ENCODE measurements around the gene SEMA7A.
A peak's percentile ranks its signal among the peaks of the same experiment; 100 is the strongest.

The SEMA7A gene

GRCh38 chr15:74451861-74452835, 18.4 kb upstream of the SEMA7A start:
- no peak for DNase-seq

- no peak for DNase-seq
These were observed 17.6 kb upstream of the SEMA7A start for GRCh38 chr15:74451322-74451721.

GRCh38 chr15:74449643-74450205, 16.0 kb upstream of the SEMA7A start:
- DNase-seq: no peak

- no peak for DNase-seq
These were observed 15.3 kb upstream of the SEMA7A start for GRCh38 chr15:74449095-74449494.

GRCh38 chr15:74445816-74446763, 12.3 kb upstream of the SEMA7A start:
- no peak for DNase-seq

GRCh38 chr15:74444106-74445062, 10.6 kb upstream of the SEMA7A start:
- no peak for DNase-seq

GRCh38 chr15:74443100-74443909, 9.5 kb upstream of the SEMA7A start:
- no peak for DNase-seq

GRCh38 chr15:74442604-74443003, 8.8 kb upstream of the SEMA7A start:
- no peak for DNase-seq

GRCh38 chr15:74442063-74442462, 8.3 kb upstream of the SEMA7A start:
- no peak for DNase-seq

- DNase-seq: no peak
These were observed 7.6 kb upstream of the SEMA7A start for GRCh38 chr15:74441248-74441941.

GRCh38 chr15:74438721-74439316, 5.1 kb upstream of the SEMA7A start:
- peak; percentile 78 to 79 for DNase-seq

- no peak for DNase-seq
These were observed 4.4 kb upstream of the SEMA7A start for GRCh38 chr15:74438206-74438605.

- DNase-seq: no peak
These were observed 742 bp upstream of the SEMA7A start for GRCh38 chr15:74434263-74435136.

- no peak for DNase-seq
These were observed 678 bp downstream of the SEMA7A start for GRCh38 chr15:74432968-74433591.

- peak in 1 of 2 donors; percentile 17 for DNase-seq
These were observed 1.3 kb downstream of the SEMA7A start for GRCh38 chr15:74432271-74432967.

GRCh38 chr15:74431645-74432044, 2.1 kb downstream of the SEMA7A start:
- DNase-seq: peak in 1 of 2 donors; percentile 29

- no peak for DNase-seq
These were observed 2.6 kb downstream of the SEMA7A start for GRCh38 chr15:74431116-74431515.

GRCh38 chr15:74430510-74430951, 3.2 kb downstream of the SEMA7A start:
- DNase-seq: peak in 1 of 2 donors; percentile 16
